ENCODE results near the gene PPP1R15B. TPM values are rescaled to one million over a fixed set of nuclear protein-coding genes. Genes with fewer than 3 reads are reported as not detected.

PPP1R15B gene
- total RNA-seq, 1 donor from 2014 or later, result 43.2 TPM

- H3K4me1 Mint-ChIP-seq (ENCODE audit: unreplicated experiment), result peaks cover 41% of the 10 kb centered on the region
- H3K4me3 Mint-ChIP-seq (ENCODE audit: unreplicated experiment), result peak overlapping the region; percentile 84
- peaks cover 84% of the 10 kb centered on the region for H3K36me3 Mint-ChIP-seq (ENCODE audit: low read depth, unreplicated experiment)
- no peaks in the 10 kb centered on the region for H3K9me3 Mint-ChIP-seq (ENCODE audit: unreplicated experiment)
- peaks cover 13% of the 10 kb centered on the region for H3K27me3 Mint-ChIP-seq (ENCODE audit: unreplicated experiment)
- DNase-seq (ENCODE audit: low spot score), result no peak
- no peak for TF ChIP-seq CTCF (IDR thresholded peaks at IDR 0.05; ENCODE audit: unreplicated experiment)
- peak overlapping the region; percentile 57 for H3K27ac Mint-ChIP-seq (ENCODE audit: unreplicated experiment)
Measured at GRCh38 chr1:204439621-204440375, 28.2 kb upstream of the PPP1R15B start.

- Mint-ChIP-seq H3K27ac (ENCODE audit: unreplicated experiment) (peak overlapping the region; percentile 53), H3K9me3 (ENCODE audit: unreplicated experiment) (no peaks in the 10 kb centered on the region)
- DNase-seq (ENCODE audit: low spot score), result no peak
Measured at GRCh38 chr1:204438628-204439027, 27.0 kb upstream of the PPP1R15B start.

GRCh38 chr1:204437796-204438570, 26.4 kb upstream of the PPP1R15B start:
- Mint-ChIP-seq H3K27me3 (ENCODE audit: unreplicated experiment) (peaks cover 17% of the 10 kb centered on the region), H3K4me3 (ENCODE audit: unreplicated experiment) (peak overlapping the region; percentile 40), H3K36me3 (ENCODE audit: low read depth, unreplicated experiment) (peaks cover 84% of the 10 kb centered on the region), H3K4me1 (ENCODE audit: unreplicated experiment) (peaks cover 39% of the 10 kb centered on the region), H3K9me3 (ENCODE audit: unreplicated experiment) (no peaks in the 10 kb centered on the region), H3K27ac (ENCODE audit: unreplicated experiment) (no peak overlapping the region)
- no peak for DNase-seq (ENCODE audit: low spot score)
- TF ChIP-seq CTCF (IDR thresholded peaks at IDR 0.05; ENCODE audit: unreplicated experiment), result no peak

More at GRCh38 chr1:204438628-204439027, 27.0 kb upstream of the PPP1R15B start:
- peaks cover 84% of the 10 kb centered on the region for H3K36me3 Mint-ChIP-seq (ENCODE audit: low read depth, unreplicated experiment)
- H3K4me3 Mint-ChIP-seq (ENCODE audit: unreplicated experiment), result peak overlapping the region; percentile 39
- no peak for TF ChIP-seq CTCF (IDR thresholded peaks at IDR 0.05; ENCODE audit: unreplicated experiment)
- peaks cover 41% of the 10 kb centered on the region for H3K4me1 Mint-ChIP-seq (ENCODE audit: unreplicated experiment)
- peaks cover 14% of the 10 kb centered on the region for H3K27me3 Mint-ChIP-seq (ENCODE audit: unreplicated experiment)

- Mint-ChIP-seq H3K4me3 (ENCODE audit: unreplicated experiment) (no peak overlapping the region), H3K27me3 (ENCODE audit: unreplicated experiment) (peaks cover 14% of the 10 kb centered on the region), H3K27ac (ENCODE audit: unreplicated experiment) (no peak overlapping the region), H3K36me3 (ENCODE audit: low read depth, unreplicated experiment) (peaks cover 84% of the 10 kb centered on the region), H3K9me3 (ENCODE audit: unreplicated experiment) (no peaks in the 10 kb centered on the region), H3K4me1 (ENCODE audit: unreplicated experiment) (peaks cover 39% of the 10 kb centered on the region)
- TF ChIP-seq CTCF (IDR thresholded peaks at IDR 0.05; ENCODE audit: unreplicated experiment), result no peak
- DNase-seq (ENCODE audit: low spot score), result no peak
Measured at GRCh38 chr1:204435872-204436271, 24.3 kb upstream of the PPP1R15B start.

All from endothelial cell (in vitro differentiated cells).